ENCODE results near the gene ANAPC5. TPM values are rescaled to one million over a fixed set of nuclear protein-coding genes. Genes with fewer than 3 reads are reported as not detected.
A peak's percentile ranks its signal among the peaks of the same experiment; 100 is the strongest.

Gene ANAPC5
- total RNA-seq, 2 donors from 2014 or later: 78.0 to 110 TPM

DNA sequence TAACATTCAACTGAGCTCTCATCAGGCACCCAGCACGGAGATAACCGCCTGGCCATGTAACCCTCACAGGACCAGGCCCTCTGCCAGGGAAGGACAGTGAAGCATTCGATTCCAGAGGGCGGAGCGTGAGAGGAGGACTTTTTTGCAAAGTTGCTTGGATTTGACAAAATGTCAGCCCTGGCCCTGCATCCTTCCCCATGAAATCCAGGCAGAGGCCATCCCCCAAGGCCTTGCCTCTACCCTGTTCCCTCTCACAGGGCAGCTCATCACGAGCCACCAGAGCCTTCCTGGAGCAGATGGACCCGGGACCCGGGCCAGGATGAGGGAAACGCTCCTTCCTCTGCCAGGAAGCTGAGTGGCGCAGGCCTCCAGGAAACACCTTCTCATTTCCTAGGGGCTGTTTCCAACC is 72.7 kb downstream of the ANAPC5 start:
- Histone ChIP-seq H3K4me3 (no peak overlapping the region), H3K36me3 (no peaks in the 10 kb centered on the region), H3K27ac (peak overlapping the region; percentile 17 to 50), H3K4me1 (replicated peaks) (no peaks in the 10 kb centered on the region), H3K27me3 (replicated peaks; ENCODE audit: insufficient read depth) (no peaks in the 10 kb centered on the region), H3K9me3 (no peaks in the 10 kb centered on the region)
- TF ChIP-seq, protein P1, sequence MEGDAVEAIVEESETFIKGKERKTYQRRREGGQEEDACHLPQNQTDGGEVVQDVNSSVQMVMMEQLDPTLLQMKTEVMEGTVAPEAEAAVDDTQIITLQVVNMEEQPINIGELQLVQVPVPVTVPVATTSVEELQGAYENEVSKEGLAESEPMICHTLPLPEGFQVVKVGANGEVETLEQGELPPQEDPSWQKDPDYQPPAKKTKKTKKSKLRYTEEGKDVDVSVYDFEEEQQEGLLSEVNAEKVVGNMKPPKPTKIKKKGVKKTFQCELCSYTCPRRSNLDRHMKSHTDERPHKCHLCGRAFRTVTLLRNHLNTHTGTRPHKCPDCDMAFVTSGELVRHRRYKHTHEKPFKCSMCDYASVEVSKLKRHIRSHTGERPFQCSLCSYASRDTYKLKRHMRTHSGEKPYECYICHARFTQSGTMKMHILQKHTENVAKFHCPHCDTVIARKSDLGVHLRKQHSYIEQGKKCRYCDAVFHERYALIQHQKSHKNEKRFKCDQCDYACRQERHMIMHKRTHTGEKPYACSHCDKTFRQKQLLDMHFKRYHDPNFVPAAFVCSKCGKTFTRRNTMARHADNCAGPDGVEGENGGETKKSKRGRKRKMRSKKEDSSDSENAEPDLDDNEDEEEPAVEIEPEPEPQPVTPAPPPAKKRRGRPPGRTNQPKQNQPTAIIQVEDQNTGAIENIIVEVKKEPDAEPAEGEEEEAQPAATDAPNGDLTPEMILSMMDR (IDR thresholded peaks at IDR 0.05): no peak
- TF ChIP-seq POLR2A (IDR thresholded peaks at IDR 0.05) (no peak), POLR2AphosphoS5 (IDR thresholded peaks at IDR 0.05) (no peak)
- intact Hi-C loops (cut with DNase I): no loop called here
- WGBS: 49% methylated on average over 10 of the region's 10 CpGs
- DNase-seq (ENCODE audit: low spot score): no peak

DNA sequence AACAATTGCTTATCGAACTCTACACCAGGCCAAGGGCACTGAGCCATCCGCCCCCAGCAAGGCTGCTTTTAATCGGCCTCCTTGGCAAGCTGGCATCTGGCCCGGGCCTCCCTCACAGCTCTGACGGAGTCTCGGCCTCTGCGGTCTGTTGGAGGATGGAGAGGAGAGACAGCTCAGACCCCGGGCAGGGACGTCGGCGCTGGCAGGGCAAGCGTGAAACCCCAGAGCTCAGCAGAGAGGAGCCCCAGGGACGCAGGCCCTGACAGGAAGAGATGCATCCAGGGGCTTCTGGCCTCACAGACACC is 73.2 kb downstream of the ANAPC5 start:
- 79% methylated on average over 12 of the region's 13 CpGs for WGBS
- no peak for DNase-seq (ENCODE audit: low spot score)
- TF ChIP-seq POLR2AphosphoS5 (IDR thresholded peaks at IDR 0.05): no peak
- TF ChIP-seq, protein P1 (IDR thresholded peaks at IDR 0.05): no peak
- TF ChIP-seq POLR2A (IDR thresholded peaks at IDR 0.05): no peak
- Histone ChIP-seq H3K27ac (peak overlapping the region; percentile 17 to 50), H3K36me3 (no peaks in the 10 kb centered on the region), H3K27me3 (replicated peaks; ENCODE audit: insufficient read depth) (no peaks in the 10 kb centered on the region), H3K9me3 (no peaks in the 10 kb centered on the region), H3K4me1 (replicated peaks) (no peaks in the 10 kb centered on the region), H3K4me3 (no peak overlapping the region)
- intact Hi-C loops (cut with DNase I): no loop called here

DNA sequence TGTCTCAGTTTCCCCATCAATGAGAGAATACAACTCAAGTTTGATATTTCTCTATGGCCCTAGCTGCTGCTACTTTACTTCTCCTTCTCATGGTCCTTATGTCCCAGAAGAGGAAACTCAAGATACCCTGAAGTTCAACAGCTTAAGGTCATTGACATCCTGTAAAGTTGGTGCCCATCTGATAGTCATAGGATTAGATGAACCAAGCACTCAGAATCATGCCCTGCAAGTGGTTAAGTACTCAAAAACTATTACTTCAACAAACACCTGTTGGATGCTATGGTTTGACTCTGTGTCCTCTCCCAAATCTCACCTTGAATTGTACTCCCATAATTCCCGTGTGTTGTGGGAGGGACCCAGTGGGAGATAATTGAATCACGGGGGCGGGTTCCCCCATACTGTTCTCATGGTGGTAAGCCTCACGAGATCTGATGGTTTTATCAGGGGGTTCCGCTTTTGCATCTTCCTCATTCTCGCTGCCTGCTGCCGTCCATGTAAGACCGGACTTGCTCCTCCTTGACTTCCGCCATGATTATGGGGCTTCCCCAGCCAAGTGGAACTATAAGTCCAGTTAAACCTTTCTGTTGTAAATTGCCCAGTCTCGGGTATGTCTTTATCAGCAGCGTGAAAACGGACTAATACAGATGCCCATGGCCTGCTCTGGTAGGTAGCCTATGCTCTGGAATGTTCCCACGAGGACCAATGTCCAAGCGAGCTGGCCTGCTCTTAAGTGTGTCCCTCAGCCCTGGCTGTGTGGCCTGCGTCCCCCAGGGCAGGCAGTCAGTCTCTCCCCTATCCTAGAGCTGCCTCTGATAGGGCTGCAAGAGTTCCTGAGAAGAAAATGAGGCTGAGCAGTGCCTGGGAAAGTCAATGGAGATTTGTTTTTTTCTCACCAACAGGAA is 73.8 kb downstream of the ANAPC5 start:
- no peak overlapping the region for H3K4me3 ChIP-seq
- H3K36me3 ChIP-seq: no peaks in the 10 kb centered on the region
- no peaks in the 10 kb centered on the region for H3K4me1 ChIP-seq (replicated peaks)
- intact Hi-C loops (cut with DNase I): no loop called here
- no peaks in the 10 kb centered on the region for H3K9me3 ChIP-seq
- no peak for DNase-seq (ENCODE audit: low spot score)
- no peaks in the 10 kb centered on the region for H3K27me3 ChIP-seq (replicated peaks; ENCODE audit: insufficient read depth)
- peak overlapping the region; percentile 17 to 50 for H3K27ac ChIP-seq
- TF ChIP-seq POLR2A (IDR thresholded peaks at IDR 0.05) (no peak), POLR2AphosphoS5 (IDR thresholded peaks at IDR 0.05) (no peak)
- TF ChIP-seq, protein P1 (IDR thresholded peaks at IDR 0.05): no peak
- WGBS: 92% methylated on average over 15 of the region's 15 CpGs

DNA sequence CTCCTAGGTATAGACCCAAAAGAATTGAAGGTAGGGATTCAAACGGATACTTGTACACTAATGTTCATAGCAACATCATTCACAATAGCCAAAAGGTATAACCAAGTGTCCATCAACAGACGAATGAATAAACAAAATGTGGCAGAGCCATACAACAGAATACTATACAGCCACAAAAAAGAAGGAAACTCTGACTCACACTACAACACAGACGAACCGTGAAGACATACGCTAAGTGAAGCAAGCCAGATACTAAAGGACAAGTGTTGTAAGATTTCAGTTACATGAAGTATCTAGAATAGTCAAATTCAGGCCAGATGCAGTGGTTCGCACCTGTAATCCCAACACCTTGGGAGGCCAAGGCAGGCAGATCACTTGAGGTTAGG is 74.8 kb downstream of the ANAPC5 start:
- no peaks in the 10 kb centered on the region for H3K9me3 ChIP-seq
- H3K36me3 ChIP-seq: no peaks in the 10 kb centered on the region
- no peaks in the 10 kb centered on the region for H3K27me3 ChIP-seq (replicated peaks; ENCODE audit: insufficient read depth)
- no peaks in the 10 kb centered on the region for H3K4me1 ChIP-seq (replicated peaks)
- TF ChIP-seq POLR2AphosphoS5 (IDR thresholded peaks at IDR 0.05) (no peak), POLR2A (IDR thresholded peaks at IDR 0.05) (no peak)
- TF ChIP-seq, protein P1 (IDR thresholded peaks at IDR 0.05): no peak
- 91% methylated on average over 6 of the region's 6 CpGs for WGBS
- H3K4me3 ChIP-seq: no peak overlapping the region
- no peak overlapping the region for H3K27ac ChIP-seq
- no peak for DNase-seq (ENCODE audit: low spot score)
- intact Hi-C loops (cut with DNase I): no loop called here

Measured in prostate gland (tissue), 2 donors.